Neural progenitor cell (in vitro differentiated cells): ENCODE measurements around the gene ISL2. TPM values are rescaled to one million over a fixed set of nuclear protein-coding genes. Genes with fewer than 3 reads are reported as not detected.

Experiments
- DNase-seq: peaks from one replicate; pipeline ENCODE4 v3.0.0-alpha.2; 2016; ENCODE audit warnings: low spot score
- H2AFZ ChIP-seq: fragments of 200-600 bp; sonication (generic); replicated peaks from 2 replicates; pipeline ENCODE4 v1.6.1; 2016; ENCODE audit warnings: antibody characterized with exemption
- H3F3A ChIP-seq: fragments of 200-600 bp; sonication (generic); 2 replicates; pipeline ENCODE4 v1.6.1; 2016; ENCODE audit warnings: antibody characterized with exemption, low read depth
- H3K27ac ChIP-seq: fragments of 200-600 bp; sonication (generic); 2 replicates; pipeline ENCODE4 v1.5.1; 2016; ENCODE audit warnings: mild to moderate bottlenecking
- H3K27me3 ChIP-seq: fragments of 200-600 bp; sonication (generic); 2 replicates; pipeline ENCODE4 v1.6.1; 2016; ENCODE audit warnings: mild to moderate bottlenecking, moderate library complexity
- H3K36me3 ChIP-seq: fragments of 200-600 bp; sonication (generic); 2 replicates; pipeline ENCODE4 v1.5.1; 2016
- H3K4me1 ChIP-seq: fragments of 200-600 bp; sonication (generic); 2 replicates; pipeline ENCODE4 v1.6.1; 2016; ENCODE audit warnings: mixed run types
- H3K4me2 ChIP-seq: fragments of 200-600 bp; sonication (generic); 2 replicates; pipeline ENCODE4 v1.6.1; 2016
- H3K4me3 ChIP-seq: fragments of 200-600 bp; sonication (generic); 2 replicates; pipeline ENCODE4 v1.5.1; 2016
- H3K79me2 ChIP-seq: fragments of 200-600 bp; sonication (generic); 2 replicates; pipeline ENCODE4 v1.6.1; 2016; ENCODE audit warnings: low read depth
- H3K9ac ChIP-seq: fragments of 200-600 bp; sonication (generic); 2 replicates; pipeline ENCODE4 v1.6.1; 2016
- H3K9me3 ChIP-seq: fragments of 200-600 bp; sonication (generic); 2 replicates; pipeline ENCODE4 v1.5.1; 2016; ENCODE audit warnings: low read depth
- H4K20me1 ChIP-seq: fragments of 200-600 bp; sonication (generic); 2 replicates; pipeline ENCODE4 v1.6.1; 2016; ENCODE audit warnings: low read depth
- H3K27ac Mint-ChIP-seq: 3 replicates; pipeline ENCODE4 v1.8.0; 2021; ENCODE audit warnings: mixed read lengths
- H3K27me3 Mint-ChIP-seq: 2 replicates; pipeline ENCODE4 v1.8.0; 2022; ENCODE audit warnings: low read depth, mild to moderate bottlenecking, inconsistent platforms, moderate library complexity, mixed read lengths; ENCODE audit not compliant: insufficient read depth
- H3K36me3 Mint-ChIP-seq: 3 replicates; pipeline ENCODE4 v1.8.0; 2021; ENCODE audit warnings: mixed read lengths
- H3K4me1 Mint-ChIP-seq: 3 replicates; pipeline ENCODE4 v1.8.0; 2021; ENCODE audit warnings: mixed read lengths
- H3K4me3 Mint-ChIP-seq: 3 replicates; pipeline ENCODE4 v1.8.0; 2021; ENCODE audit warnings: mild to moderate bottlenecking, moderate library complexity, mixed read lengths
- H3K9me3 Mint-ChIP-seq: 3 replicates; pipeline ENCODE4 v1.8.0; 2020; ENCODE audit warnings: mixed read lengths
- EZH2 ChIP-seq: fragments of 200-600 bp; sonication (generic); IDR thresholded peaks from 2 replicates; pipeline ENCODE4 v1.6.1; 2017; ENCODE audit warnings: antibody characterized with exemption, mild to moderate bottlenecking, moderate library complexity
- EZH2phosphoT487 ChIP-seq: fragments of 200-600 bp; sonication (generic); IDR thresholded peaks from 2 replicates; pipeline ENCODE4 v1.6.1; 2017; ENCODE audit warnings: antibody characterized with exemption
- total RNA-seq: library from RNA; depleted of rRNA; stranded (reverse); fragments of >200 nt; gene quantifications from 2 replicates; pipeline ENCODE4 v1.2.3, GENCODE V29; 2015; ENCODE audit warnings: low replicate concordance
- TF ChIP-seq, protein P1 (sequence below): fragments of 200-600 bp; sonication (generic); IDR thresholded peaks from 2 replicates; pipeline ENCODE4 v1.5.1; 2017; ENCODE audit warnings: antibody characterized with exemption, mild to moderate bottlenecking

The ISL2 gene
- total RNA-seq, 1 donor from 2014 or later = not detected

DNA sequence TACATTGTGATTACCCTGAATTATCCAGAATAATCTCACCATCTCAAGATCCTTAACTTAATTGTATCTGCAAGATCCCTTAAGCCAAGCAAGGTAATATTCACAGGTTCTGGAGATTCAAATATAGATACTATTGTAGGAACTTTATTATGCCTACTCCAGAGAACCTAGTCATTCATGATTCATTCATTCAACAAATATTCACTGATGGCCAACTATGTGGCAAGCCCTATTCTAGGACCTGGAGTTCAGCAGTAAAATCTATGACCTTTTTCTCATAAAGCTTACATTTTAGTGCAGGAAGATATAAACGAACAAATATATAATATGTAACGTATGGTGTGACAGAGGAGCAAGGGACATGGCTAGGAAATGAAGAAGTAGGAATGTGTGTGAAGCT, 49.6 kb downstream of the ISL2 start:
- H2AFZ ChIP-seq = no peak overlapping the region

DNA sequence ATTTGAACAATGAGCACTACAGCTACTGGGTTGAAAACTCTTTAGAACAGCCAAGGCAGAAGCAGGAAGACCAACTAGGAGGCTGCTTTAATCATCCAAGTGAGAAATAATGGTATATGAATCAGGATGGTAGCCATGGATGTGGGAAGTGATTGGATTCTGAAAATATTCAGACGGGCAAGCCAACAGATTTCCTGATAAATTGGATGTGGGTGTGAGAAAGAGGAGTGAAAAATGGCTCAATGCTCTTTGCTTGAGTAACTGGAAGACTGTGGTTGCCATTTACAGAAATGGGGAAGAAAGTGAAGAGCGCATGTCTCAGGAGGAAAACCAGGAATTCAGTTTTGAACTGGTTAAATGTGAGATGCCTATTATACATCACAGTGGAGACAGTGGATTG, 50.4 kb downstream of the ISL2 start:
- no peak for TF ChIP-seq EZH2
- Histone ChIP-seq H3K27ac (no peak overlapping the region), H3K36me3 (no peaks in the 10 kb centered on the region), H3K9me3 (no peaks in the 10 kb centered on the region), H2AFZ (no peak overlapping the region), H3K4me3 (no peak overlapping the region), H3K79me2 (no peaks in the 10 kb centered on the region), H3K9ac (no peak overlapping the region), H3K27me3 (no peaks in the 10 kb centered on the region), H4K20me1 (no peaks in the 10 kb centered on the region), H3F3A (no peaks in the 10 kb centered on the region), H3K4me2 (no peak overlapping the region), H3K4me1 (no peaks in the 10 kb centered on the region)
- DNase-seq = no peak
- no peaks in the 10 kb centered on the region for H3K4me1 Mint-ChIP-seq
- H3K27me3 Mint-ChIP-seq = no peaks in the 10 kb centered on the region
- H3K4me3 Mint-ChIP-seq = no peak overlapping the region
- H3K36me3 Mint-ChIP-seq = no peaks in the 10 kb centered on the region
- no peaks in the 10 kb centered on the region for H3K9me3 Mint-ChIP-seq
- no peak overlapping the region for H3K27ac Mint-ChIP-seq

More for the DNA sequence above, 49.6 kb downstream of the ISL2 start:
- Histone ChIP-seq H4K20me1 (no peaks in the 10 kb centered on the region), H3K27me3 (no peaks in the 10 kb centered on the region), H3F3A (no peaks in the 10 kb centered on the region), H3K36me3 (no peaks in the 10 kb centered on the region), H3K4me3 (no peak overlapping the region), H3K27ac (no peak overlapping the region), H3K9ac (no peak overlapping the region), H3K4me1 (no peaks in the 10 kb centered on the region), H3K4me2 (no peak overlapping the region), H3K79me2 (no peaks in the 10 kb centered on the region), H3K9me3 (no peaks in the 10 kb centered on the region)
- no peak for TF ChIP-seq EZH2phosphoT487
- TF ChIP-seq EZH2 = no peak
- TF ChIP-seq, protein P1, sequence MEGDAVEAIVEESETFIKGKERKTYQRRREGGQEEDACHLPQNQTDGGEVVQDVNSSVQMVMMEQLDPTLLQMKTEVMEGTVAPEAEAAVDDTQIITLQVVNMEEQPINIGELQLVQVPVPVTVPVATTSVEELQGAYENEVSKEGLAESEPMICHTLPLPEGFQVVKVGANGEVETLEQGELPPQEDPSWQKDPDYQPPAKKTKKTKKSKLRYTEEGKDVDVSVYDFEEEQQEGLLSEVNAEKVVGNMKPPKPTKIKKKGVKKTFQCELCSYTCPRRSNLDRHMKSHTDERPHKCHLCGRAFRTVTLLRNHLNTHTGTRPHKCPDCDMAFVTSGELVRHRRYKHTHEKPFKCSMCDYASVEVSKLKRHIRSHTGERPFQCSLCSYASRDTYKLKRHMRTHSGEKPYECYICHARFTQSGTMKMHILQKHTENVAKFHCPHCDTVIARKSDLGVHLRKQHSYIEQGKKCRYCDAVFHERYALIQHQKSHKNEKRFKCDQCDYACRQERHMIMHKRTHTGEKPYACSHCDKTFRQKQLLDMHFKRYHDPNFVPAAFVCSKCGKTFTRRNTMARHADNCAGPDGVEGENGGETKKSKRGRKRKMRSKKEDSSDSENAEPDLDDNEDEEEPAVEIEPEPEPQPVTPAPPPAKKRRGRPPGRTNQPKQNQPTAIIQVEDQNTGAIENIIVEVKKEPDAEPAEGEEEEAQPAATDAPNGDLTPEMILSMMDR = no peak
- Mint-ChIP-seq H3K4me3 (no peak overlapping the region), H3K4me1 (no peaks in the 10 kb centered on the region), H3K9me3 (no peaks in the 10 kb centered on the region), H3K27ac (no peak overlapping the region), H3K27me3 (no peaks in the 10 kb centered on the region), H3K36me3 (no peaks in the 10 kb centered on the region)
- DNase-seq = no peak

DNA sequence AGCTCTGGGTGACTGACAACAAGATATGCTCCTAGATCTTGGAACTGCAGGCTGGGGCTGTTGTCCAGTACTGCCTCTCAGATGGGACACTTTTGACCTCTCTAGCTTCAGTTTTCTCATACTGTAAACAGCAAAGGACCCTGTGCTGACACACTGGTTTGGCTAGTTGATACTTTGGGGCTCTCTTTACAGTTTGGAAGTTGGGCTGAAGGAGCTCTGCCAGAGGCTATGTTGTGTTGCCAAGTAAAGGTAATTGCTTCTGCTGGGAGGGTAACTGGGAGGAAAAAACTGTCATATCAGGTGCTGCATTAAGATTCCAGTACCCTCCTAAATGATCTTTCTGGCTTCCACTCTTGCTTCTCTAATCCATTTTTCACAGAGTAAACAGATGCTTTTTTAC, 54.0 kb downstream of the ISL2 start:
- Histone ChIP-seq H3K79me2 (no peaks in the 10 kb centered on the region), H3F3A (no peaks in the 10 kb centered on the region), H4K20me1 (no peaks in the 10 kb centered on the region), H2AFZ (no peak overlapping the region), H3K4me2 (no peak overlapping the region), H3K9ac (no peak overlapping the region), H3K36me3 (no peaks in the 10 kb centered on the region), H3K4me3 (no peak overlapping the region), H3K9me3 (no peaks in the 10 kb centered on the region), H3K4me1 (peaks cover 7% of the 10 kb centered on the region), H3K27me3 (no peaks in the 10 kb centered on the region), H3K27ac (no peak overlapping the region)
- H3K9me3 Mint-ChIP-seq = no peaks in the 10 kb centered on the region
- no peak for DNase-seq
- no peaks in the 10 kb centered on the region for H3K4me1 Mint-ChIP-seq
- no peak overlapping the region for H3K4me3 Mint-ChIP-seq
- no peaks in the 10 kb centered on the region for H3K36me3 Mint-ChIP-seq
- no peak overlapping the region for H3K27ac Mint-ChIP-seq
- no peaks in the 10 kb centered on the region for H3K27me3 Mint-ChIP-seq
- no peak for TF ChIP-seq EZH2phosphoT487
- no peak for TF ChIP-seq EZH2
- TF ChIP-seq, protein P1 = no peak

DNA sequence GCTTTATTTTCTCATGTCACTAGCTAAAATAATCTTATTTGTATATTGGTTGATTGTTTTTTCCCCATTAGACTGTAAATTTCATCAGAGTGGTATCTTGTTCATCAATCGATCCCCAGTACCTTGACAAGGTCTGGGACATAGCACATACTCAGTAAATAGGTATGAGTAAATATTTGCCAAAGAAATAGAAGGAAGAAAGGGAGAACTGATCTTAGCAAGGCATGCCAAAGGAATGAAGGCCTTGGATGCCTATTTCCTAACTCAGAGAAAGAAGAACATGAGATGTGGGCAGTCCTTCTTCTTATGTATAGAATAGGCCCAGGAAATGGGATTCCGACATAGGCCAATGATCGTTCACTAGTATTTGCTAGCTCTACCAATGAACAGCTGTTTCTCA, 54.7 kb downstream of the ISL2 start:
- no peaks in the 10 kb centered on the region for H3K79me2 ChIP-seq
- Mint-ChIP-seq H3K27me3 (no peaks in the 10 kb centered on the region), H3K9me3 (no peaks in the 10 kb centered on the region), H3K36me3 (no peaks in the 10 kb centered on the region), H3K4me3 (no peak overlapping the region), H3K4me1 (no peaks in the 10 kb centered on the region), H3K27ac (no peak overlapping the region)
- DNase-seq = no peak
- H3K36me3 ChIP-seq = no peaks in the 10 kb centered on the region
- no peak overlapping the region for H3K4me3 ChIP-seq
- no peak overlapping the region for H3K27ac ChIP-seq
- H3F3A ChIP-seq = no peaks in the 10 kb centered on the region
- TF ChIP-seq EZH2phosphoT487 (no peak), EZH2 (no peak)
- TF ChIP-seq, protein P1 = no peak
- H3K4me2 ChIP-seq = no peak overlapping the region
- no peaks in the 10 kb centered on the region for H3K9me3 ChIP-seq
- no peaks in the 10 kb centered on the region for H3K27me3 ChIP-seq
- H4K20me1 ChIP-seq = no peaks in the 10 kb centered on the region
- H3K4me1 ChIP-seq = peaks cover 7% of the 10 kb centered on the region
- no peak overlapping the region for H3K9ac ChIP-seq
- H2AFZ ChIP-seq = no peak overlapping the region
